SU-DHL-6 (cell line): ENCODE data around the gene ASB13.

Source experiments
- H2AFZ ChIP-seq: fragments of 200-600 bp; sonication (generic); 2 replicates; pipeline ENCODE4 v1.6.1; 2014; ENCODE audit warnings: low read depth, mild to moderate bottlenecking, moderate library complexity, mixed read lengths, antibody characterized with exemption, low read length; ENCODE audit not compliant: severe bottlenecking
- H3F3A ChIP-seq: fragments of 200-600 bp; shearing (Covaris generic); 2 replicates; pipeline ENCODE4 v1.6.0; 2016; ENCODE audit warnings: antibody characterized with exemption, mild to moderate bottlenecking; ENCODE audit not compliant: insufficient read depth
- H3K27ac ChIP-seq: fragments of 200-600 bp; sonication (generic); 2 replicates; pipeline ENCODE4 v1.5.1; 2016; ENCODE audit warnings: low read depth, mild to moderate bottlenecking, low read length, moderate library complexity, mixed read lengths
- H3K27me3 ChIP-seq: fragments of 200-600 bp; sonication (generic), shearing (Covaris generic); 2 replicates; pipeline ENCODE4 v1.6.0; 2014; ENCODE audit warnings: mild to moderate bottlenecking, low read length
- H3K36me3 ChIP-seq: fragments of 200-600 bp; sonication (generic); 2 replicates; pipeline ENCODE4 v1.6.1; 2014; ENCODE audit warnings: mild to moderate bottlenecking, low read length, mixed read lengths
- H3K4me2 ChIP-seq: fragments of 300-600, 200-600 bp; shearing (Covaris generic), sonication (generic); 2 replicates; pipeline ENCODE4 v1.6.0; 2014; ENCODE audit warnings: low read length, low read depth, mild to moderate bottlenecking; ENCODE audit not compliant: poor library complexity, severe bottlenecking
- H3K4me3 ChIP-seq: fragments of 200-600 bp; sonication (generic); 2 replicates; pipeline ENCODE4 v1.5.1; 2014; ENCODE audit warnings: antibody characterized with exemption, low read length, mild to moderate bottlenecking, mixed read lengths; ENCODE audit not compliant: insufficient read depth, poor library complexity, severe bottlenecking
- H3K79me2 ChIP-seq: fragments of 200-600 bp; sonication (generic); 2 replicates; pipeline ENCODE4 v1.6.1; 2014; ENCODE audit warnings: mild to moderate bottlenecking, low read length, moderate library complexity; ENCODE audit not compliant: insufficient read depth
- H3K9ac ChIP-seq: fragments of 200-600 bp; sonication (generic); 2 replicates; pipeline ENCODE4 v1.7.0; 2014; ENCODE audit warnings: mild to moderate bottlenecking, low read length
- H3K9me2 ChIP-seq: fragments of 200-600 bp; sonication (generic); replicated peaks from 2 replicates; pipeline ENCODE4 v1.6.1; 2014; ENCODE audit warnings: low read length; ENCODE audit not compliant: insufficient read depth
- H3K9me3 ChIP-seq: fragments of 200-600 bp; sonication (generic); 2 replicates; pipeline ENCODE4 v1.6.1; 2014; ENCODE audit warnings: low read length, mixed read lengths; ENCODE audit not compliant: insufficient read depth
- H4K20me1 ChIP-seq: fragments of 200-600 bp; sonication (generic); 2 replicates; pipeline ENCODE4 v1.6.1; 2014; ENCODE audit warnings: low read depth, mild to moderate bottlenecking, antibody characterized with exemption, low read length, moderate library complexity, mixed read lengths
- EZH2phosphoT487 ChIP-seq: fragments of 200-600 bp; sonication (generic), shearing (Covaris generic); conservative IDR thresholded peaks from 2 replicates; pipeline ENCODE4 v1.6.1; 2018; ENCODE audit warnings: mild to moderate bottlenecking, antibody characterized with exemption, low read length, moderate library complexity, mixed read lengths
- TF ChIP-seq, protein P1 (sequence below): fragments of 200-600 bp; sonication (generic); IDR thresholded peaks from one replicate; pipeline ENCODE4 v1.5.1; 2017; ENCODE audit warnings: antibody characterized with exemption, mild to moderate bottlenecking, low read length, moderate library complexity; ENCODE audit not compliant: insufficient read depth, poor library complexity, severe bottlenecking

The ASB13 gene

DNA sequence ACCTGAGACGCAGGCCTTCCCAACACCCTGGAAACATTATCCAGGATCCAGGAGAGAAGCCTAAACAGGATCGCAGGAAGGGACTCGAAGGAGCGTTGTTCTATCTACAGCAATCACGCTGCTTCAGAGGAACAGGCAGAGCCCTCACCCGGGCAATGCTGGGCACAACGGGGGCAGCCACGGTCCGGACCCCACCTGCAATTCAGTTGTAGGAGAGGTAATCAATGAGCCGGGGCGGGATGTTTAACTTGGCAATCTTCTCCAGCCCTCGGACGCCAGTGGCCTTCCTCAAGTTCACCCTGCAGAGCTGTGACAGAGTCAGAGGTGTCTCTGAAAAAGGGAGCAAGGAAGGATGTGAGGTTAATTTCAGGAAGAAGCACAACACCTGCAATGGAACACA, 25.9 kb downstream of the ASB13 start:
- peaks cover 8% of the 10 kb centered on the region; the same call in 1 of the 2 replicates for H3K36me3 ChIP-seq
- H3K27me3 ChIP-seq, result no peaks in the 10 kb centered on the region
- no peaks in the 10 kb centered on the region for H3K79me2 ChIP-seq
- TF ChIP-seq EZH2phosphoT487, result no peak
- TF ChIP-seq, protein P1, sequence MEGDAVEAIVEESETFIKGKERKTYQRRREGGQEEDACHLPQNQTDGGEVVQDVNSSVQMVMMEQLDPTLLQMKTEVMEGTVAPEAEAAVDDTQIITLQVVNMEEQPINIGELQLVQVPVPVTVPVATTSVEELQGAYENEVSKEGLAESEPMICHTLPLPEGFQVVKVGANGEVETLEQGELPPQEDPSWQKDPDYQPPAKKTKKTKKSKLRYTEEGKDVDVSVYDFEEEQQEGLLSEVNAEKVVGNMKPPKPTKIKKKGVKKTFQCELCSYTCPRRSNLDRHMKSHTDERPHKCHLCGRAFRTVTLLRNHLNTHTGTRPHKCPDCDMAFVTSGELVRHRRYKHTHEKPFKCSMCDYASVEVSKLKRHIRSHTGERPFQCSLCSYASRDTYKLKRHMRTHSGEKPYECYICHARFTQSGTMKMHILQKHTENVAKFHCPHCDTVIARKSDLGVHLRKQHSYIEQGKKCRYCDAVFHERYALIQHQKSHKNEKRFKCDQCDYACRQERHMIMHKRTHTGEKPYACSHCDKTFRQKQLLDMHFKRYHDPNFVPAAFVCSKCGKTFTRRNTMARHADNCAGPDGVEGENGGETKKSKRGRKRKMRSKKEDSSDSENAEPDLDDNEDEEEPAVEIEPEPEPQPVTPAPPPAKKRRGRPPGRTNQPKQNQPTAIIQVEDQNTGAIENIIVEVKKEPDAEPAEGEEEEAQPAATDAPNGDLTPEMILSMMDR, result no peak
- no peak overlapping the region for H3K4me3 ChIP-seq
- no peak overlapping the region for H2AFZ ChIP-seq
- no peak overlapping the region for H3K9ac ChIP-seq
- no peaks in the 10 kb centered on the region for H4K20me1 ChIP-seq
- H3K9me2 ChIP-seq, result no peaks in the 10 kb centered on the region
- H3F3A ChIP-seq, result no peaks in the 10 kb centered on the region
- no peaks in the 10 kb centered on the region for H3K9me3 ChIP-seq
- H3K27ac ChIP-seq, result no peak overlapping the region
- no peak overlapping the region for H3K4me2 ChIP-seq

DNA sequence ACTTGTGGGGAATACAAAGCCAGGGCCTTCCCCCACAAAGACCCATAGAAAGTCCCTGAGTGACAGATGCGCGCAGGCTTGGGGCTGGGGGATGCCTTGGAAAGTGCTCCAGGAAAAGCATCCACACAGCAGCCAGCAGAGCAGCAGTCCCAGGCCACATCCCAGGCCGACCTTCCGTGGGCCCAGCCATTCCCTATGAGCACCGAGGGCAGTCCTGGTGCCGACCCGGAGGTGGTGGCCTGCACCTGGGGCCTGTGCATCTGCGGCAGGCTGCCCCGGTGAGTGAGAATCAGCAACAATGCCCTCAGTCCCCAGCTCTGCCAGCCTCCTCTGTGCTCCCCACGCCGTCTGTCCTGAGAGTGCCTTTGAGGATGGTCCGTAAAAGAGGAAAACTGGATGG, 26.4 kb downstream of the ASB13 start:
- no peak overlapping the region for H3K4me2 ChIP-seq
- no peaks in the 10 kb centered on the region for H3K9me3 ChIP-seq
- H3K9ac ChIP-seq, result no peak overlapping the region
- no peaks in the 10 kb centered on the region for H3K27me3 ChIP-seq
- peaks cover 8% of the 10 kb centered on the region; the same call in 1 of the 2 replicates for H3K36me3 ChIP-seq
- no peak overlapping the region for H3K4me3 ChIP-seq
- no peak overlapping the region for H3K27ac ChIP-seq
- H3K79me2 ChIP-seq, result no peaks in the 10 kb centered on the region
- TF ChIP-seq EZH2phosphoT487, result no peak
- TF ChIP-seq, protein P1, result no peak
- no peaks in the 10 kb centered on the region for H4K20me1 ChIP-seq
- H2AFZ ChIP-seq, result no peak overlapping the region
- H3F3A ChIP-seq, result no peaks in the 10 kb centered on the region
- H3K9me2 ChIP-seq, result no peaks in the 10 kb centered on the region

DNA sequence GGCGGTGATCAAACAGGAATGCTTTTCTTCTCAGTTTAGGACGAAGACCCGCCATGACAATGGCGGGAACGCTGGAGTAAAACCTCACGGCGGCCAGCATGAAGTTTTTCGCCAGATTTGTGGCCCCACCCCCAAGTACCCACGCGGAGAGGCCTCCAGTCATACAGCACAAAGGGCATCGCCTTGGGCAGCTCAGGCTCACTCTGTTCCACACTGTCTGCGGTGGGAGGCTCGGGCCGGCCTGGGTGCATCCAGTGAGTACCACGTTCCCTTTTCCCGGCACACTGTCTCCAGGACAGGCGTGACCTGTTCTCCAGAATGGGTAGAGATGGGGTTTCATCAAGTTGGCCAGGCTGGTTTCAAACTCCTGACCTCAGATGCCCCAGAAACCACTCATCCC, 27.3 kb downstream of the ASB13 start:
- peaks cover 8% of the 10 kb centered on the region; the same call in 1 of the 2 replicates for H3K36me3 ChIP-seq
- H4K20me1 ChIP-seq, result no peaks in the 10 kb centered on the region
- no peak overlapping the region for H3K4me2 ChIP-seq
- H3K79me2 ChIP-seq, result no peaks in the 10 kb centered on the region
- no peak overlapping the region for H2AFZ ChIP-seq
- no peaks in the 10 kb centered on the region for H3K9me2 ChIP-seq
- H3K27ac ChIP-seq, result no peak overlapping the region
- H3K9me3 ChIP-seq, result no peaks in the 10 kb centered on the region
- H3F3A ChIP-seq, result no peaks in the 10 kb centered on the region
- no peaks in the 10 kb centered on the region for H3K27me3 ChIP-seq
- no peak overlapping the region for H3K9ac ChIP-seq
- TF ChIP-seq, protein P1, result no peak
- no peak for TF ChIP-seq EZH2phosphoT487
- H3K4me3 ChIP-seq, result no peak overlapping the region

DNA sequence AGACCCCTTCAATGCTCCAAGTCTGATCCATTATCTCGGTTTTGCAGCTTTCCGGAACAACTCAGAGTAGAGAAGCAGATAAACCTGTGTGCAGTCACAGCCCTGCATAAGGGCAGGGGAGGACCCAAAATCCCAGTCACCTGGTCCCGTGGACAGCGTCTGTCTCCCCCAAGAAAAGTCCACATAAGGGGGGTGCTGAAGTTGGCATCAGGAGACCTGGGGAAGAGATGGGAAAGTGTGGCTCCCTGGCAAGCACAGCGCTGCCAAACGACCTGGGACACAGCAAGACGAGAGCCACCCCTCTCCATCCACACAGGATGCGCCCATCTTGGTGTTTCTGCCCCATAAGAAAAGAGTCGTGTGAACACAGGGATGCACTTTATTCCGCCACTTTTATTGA, 27.9 kb downstream of the ASB13 start:
- no peaks in the 10 kb centered on the region for H3K79me2 ChIP-seq
- H3K27ac ChIP-seq, result no peak overlapping the region
- no peak overlapping the region for H3K4me2 ChIP-seq
- no peaks in the 10 kb centered on the region for H3F3A ChIP-seq
- H3K36me3 ChIP-seq, result peaks cover 8% of the 10 kb centered on the region; the same call in 1 of the 2 replicates
- H3K27me3 ChIP-seq, result no peaks in the 10 kb centered on the region
- TF ChIP-seq, protein P1, result no peak
- no peak for TF ChIP-seq EZH2phosphoT487
- H3K4me3 ChIP-seq, result no peak overlapping the region
- no peak overlapping the region for H3K9ac ChIP-seq
- H2AFZ ChIP-seq, result no peak overlapping the region
- H3K9me2 ChIP-seq, result no peaks in the 10 kb centered on the region
- H4K20me1 ChIP-seq, result no peaks in the 10 kb centered on the region
- H3K9me3 ChIP-seq, result no peaks in the 10 kb centered on the region
